ENCODE measurements around the gene CHPF. TPM values are rescaled to one million over a fixed set of nuclear protein-coding genes. Genes with fewer than 3 reads are reported as not detected.

Gene CHPF
- total RNA-seq, 1 experiment from 2014 or later, result 139 TPM

- Histone ChIP-seq H3K4me2 (ENCODE audit: low read length) (no peak overlapping the region), H3K79me2 (ENCODE audit: low read length) (no peaks in the 10 kb centered on the region), H3K27ac (ENCODE audit: low read length) (no peak overlapping the region), H3K27me3 (ENCODE audit: low read length) (peaks cover 10% of the 10 kb centered on the region), H3K4me3 (ENCODE audit: low read length) (no peak overlapping the region), H4K20me1 (ENCODE audit: low read length) (no peaks in the 10 kb centered on the region), H3K9me2 (replicated peaks; ENCODE audit: low read length) (no peaks in the 10 kb centered on the region), H3K4me1 (ENCODE audit: insufficient read depth, low read length) (no peaks in the 10 kb centered on the region), H3F3A (ENCODE audit: low read length, unreplicated experiment) (no peaks in the 10 kb centered on the region), H3K9me3 (ENCODE audit: low read length) (no peaks in the 10 kb centered on the region), H2AFZ (ENCODE audit: low read length) (no peak overlapping the region), H3K9ac (ENCODE audit: low read length) (no peak overlapping the region), H3K36me3 (ENCODE audit: low read depth, low read length) (no peaks in the 10 kb centered on the region)
- ATAC-seq (no peak), DNase-seq (no peak)
- no peak for TF ChIP-seq CTCF (conservative IDR thresholded peaks at IDR 0.05; ENCODE audit: low read depth, low read length)
- no peak for TF ChIP-seq EZH2phosphoT487 (IDR thresholded peaks at IDR 0.05; ENCODE audit: borderline replicate concordance, low read length)
- no peak for TF ChIP-seq EZH2 (IDR thresholded peaks at IDR 0.05; ENCODE audit: low read length, unreplicated experiment)
- ChIA-PET CTCF (interaction anchor here (0.6 to 1.5 kb wide), 3 partner anchors 16 to 32 kb away, joined by 3 to 7 read pairs (median 4); no protein-coding TSS in a partner anchor), POLR2A (ENCODE audit: unreplicated experiment) (no interaction called here)
- intact Hi-C loops (cut with micrococcal nuclease), result no loop called here
- BruUV-seq (replicated peaks), result no TSS peak
Measured at GRCh38 chr2:219527472-219527871, 16.1 kb downstream of the CHPF start.

- BruUV-seq (replicated peaks), result no TSS peak
- TF ChIP-seq CTCF (conservative IDR thresholded peaks at IDR 0.05; ENCODE audit: low read depth, low read length) (no peak), EZH2 (IDR thresholded peaks at IDR 0.05; ENCODE audit: low read length, unreplicated experiment) (no peak), EZH2phosphoT487 (IDR thresholded peaks at IDR 0.05; ENCODE audit: borderline replicate concordance, low read length) (no peak)
- Histone ChIP-seq H3K4me2 (ENCODE audit: low read length) (no peak overlapping the region), H3K9me2 (replicated peaks; ENCODE audit: low read length) (no peaks in the 10 kb centered on the region), H3K9me3 (ENCODE audit: low read length) (no peaks in the 10 kb centered on the region), H3K27ac (ENCODE audit: low read length) (no peak overlapping the region), H2AFZ (ENCODE audit: low read length) (no peak overlapping the region), H3K4me3 (ENCODE audit: low read length) (no peak overlapping the region), H4K20me1 (ENCODE audit: low read length) (no peaks in the 10 kb centered on the region), H3K4me1 (ENCODE audit: insufficient read depth, low read length) (peaks cover under 1% of the 10 kb centered on the region), H3K36me3 (ENCODE audit: low read depth, low read length) (no peaks in the 10 kb centered on the region), H3K79me2 (ENCODE audit: low read length) (no peaks in the 10 kb centered on the region), H3K9ac (ENCODE audit: low read length) (no peak overlapping the region), H3F3A (ENCODE audit: low read length, unreplicated experiment) (no peaks in the 10 kb centered on the region), H3K27me3 (ENCODE audit: low read length) (peaks cover 10% of the 10 kb centered on the region)
- intact Hi-C loops (cut with micrococcal nuclease), result no loop called here
- CTCF ChIA-PET, result interaction anchor here (1.1 to 1.5 kb wide), 2 partner anchors 19 to 32 kb away, joined by 3 to 7 read pairs; no protein-coding TSS in a partner anchor
- ATAC-seq (peak; percentile 59), DNase-seq (no peak)
- POLR2A ChIA-PET (ENCODE audit: unreplicated experiment), result no interaction called here
Measured at GRCh38 chr2:219527076-219527394, 16.6 kb downstream of the CHPF start.

GRCh38 chr2:219526320-219527075 is 17.1 kb downstream of the CHPF start:
- CTCF ChIA-PET, result no interaction called here
- POLR2A ChIA-PET (ENCODE audit: unreplicated experiment), result no interaction called here

More at GRCh38 chr2:219526320-219527075, 17.1 kb downstream of the CHPF start:
- ATAC-seq (no peak), DNase-seq (no peak)
- H3K4me2 ChIP-seq (ENCODE audit: low read length), result no peak overlapping the region
- no peaks in the 10 kb centered on the region for H3K36me3 ChIP-seq (ENCODE audit: low read depth, low read length)
- no peak overlapping the region for H2AFZ ChIP-seq (ENCODE audit: low read length)
- no peaks in the 10 kb centered on the region for H3F3A ChIP-seq (ENCODE audit: low read length, unreplicated experiment)
- intact Hi-C loops (cut with micrococcal nuclease), result no loop called here
- peaks cover 6% of the 10 kb centered on the region for H3K4me1 ChIP-seq (ENCODE audit: insufficient read depth, low read length)
- TF ChIP-seq EZH2 (IDR thresholded peaks at IDR 0.05; ENCODE audit: low read length, unreplicated experiment) (no peak), CTCF (conservative IDR thresholded peaks at IDR 0.05; ENCODE audit: low read depth, low read length) (no peak), EZH2phosphoT487 (IDR thresholded peaks at IDR 0.05; ENCODE audit: borderline replicate concordance, low read length) (no peak)
- H4K20me1 ChIP-seq (ENCODE audit: low read length), result no peaks in the 10 kb centered on the region
- no TSS peak for BruUV-seq (replicated peaks)
- no peaks in the 10 kb centered on the region for H3K79me2 ChIP-seq (ENCODE audit: low read length)
- no peak overlapping the region for H3K27ac ChIP-seq (ENCODE audit: low read length)
- H3K9me2 ChIP-seq (replicated peaks; ENCODE audit: low read length), result no peaks in the 10 kb centered on the region
- H3K4me3 ChIP-seq (ENCODE audit: low read length), result no peak overlapping the region
- H3K27me3 ChIP-seq (ENCODE audit: low read length), result peaks cover 10% of the 10 kb centered on the region
- no peak overlapping the region for H3K9ac ChIP-seq (ENCODE audit: low read length)
- H3K9me3 ChIP-seq (ENCODE audit: low read length), result no peaks in the 10 kb centered on the region

Data from PC-3 (cell line).